HepG2 (cell line): ENCODE data around the gene SIRPB2. TPM values are rescaled to one million over a fixed set of nuclear protein-coding genes. Genes with fewer than 3 reads are reported as not detected.

Source experiments
- AGO2 ChIP-seq: fragments of 200-400 bp; formaldehyde crosslinking; optimal IDR thresholded peaks from 2 replicates; pipeline ENCODE3; 2017; ENCODE audit warnings: mild to moderate bottlenecking, low read depth, low read length, moderate library complexity
- ELF3 ChIP-seq: IDR thresholded peaks from 2 replicates; pipeline ENCODE4 v1.6.1; 2016; ENCODE audit warnings: missing genetic modification reagents, missing compliant biosample characterization
- GPBP1L1 ChIP-seq: sonication (generic); formaldehyde crosslinking; IDR thresholded peaks from 2 replicates; pipeline ENCODE4 v1.5.0; 2020; ENCODE audit warnings: mild to moderate bottlenecking, missing genetic modification reagents
- HMG20A ChIP-seq: IDR thresholded peaks from 2 replicates; pipeline ENCODE4 v1.6.1; 2016; ENCODE audit warnings: borderline replicate concordance
- KDM5A ChIP-seq: fragments of 200-600 bp; sonication (generic); IDR thresholded peaks from 2 replicates; pipeline ENCODE4 v1.7.0; 2018; ENCODE audit warnings: antibody characterized with exemption, mild to moderate bottlenecking, low read length, borderline replicate concordance
- MIER3 ChIP-seq: IDR thresholded peaks from 2 replicates; pipeline ENCODE4 v1.6.1; 2016; ENCODE audit warnings: missing compliant biosample characterization, borderline replicate concordance
- MLX ChIP-seq: IDR thresholded peaks from 2 replicates; pipeline ENCODE4 v1.6.1; 2016
- MXD3 ChIP-seq: IDR thresholded peaks from 2 replicates; pipeline ENCODE4 v1.6.1; 2016; ENCODE audit warnings: mild to moderate bottlenecking, missing biosample characterization, missing genetic modification reagents
- NCOA2 ChIP-seq: sonication (generic); formaldehyde crosslinking; IDR thresholded peaks from 2 replicates; pipeline ENCODE4 v1.8.0; 2022; ENCODE audit warnings: inconsistent platforms
- NKX3-1 ChIP-seq: sonication (generic); formaldehyde crosslinking; IDR thresholded peaks from 2 replicates; pipeline ENCODE4 v1.5.0; 2020; ENCODE audit warnings: missing genetic modification reagents
- SAP130 ChIP-seq: IDR thresholded peaks from 2 replicates; pipeline ENCODE4 v1.6.1; 2016; ENCODE audit warnings: low read depth
- SRF ChIP-seq: IDR thresholded peaks from 2 replicates; pipeline ENCODE4 v1.6.1; 2011; ENCODE audit warnings: mild to moderate bottlenecking, low read depth, low read length, moderate library complexity
- TMF1 ChIP-seq: sonication (generic); formaldehyde crosslinking; IDR thresholded peaks from 2 replicates; pipeline ENCODE4 v1.8.1; 2022; ENCODE audit warnings: low read depth, missing genetic modification reagents
- U2AF1 ChIP-seq: fragments of 200-400 bp; formaldehyde crosslinking; optimal IDR thresholded peaks from 2 replicates; pipeline ENCODE3; 2017; ENCODE audit warnings: mild to moderate bottlenecking, low read depth, low read length
- ZBTB46 ChIP-seq: sonication (generic); formaldehyde crosslinking; IDR thresholded peaks from 2 replicates; pipeline ENCODE4 v1.4.0; 2020; ENCODE audit warnings: mild to moderate bottlenecking, missing genetic modification reagents, borderline replicate concordance
- ZMAT5 ChIP-seq: sonication (generic); formaldehyde crosslinking; IDR thresholded peaks from 2 replicates; pipeline ENCODE4 v1.5.0; 2020; ENCODE audit warnings: mild to moderate bottlenecking, low read depth, missing genetic modification reagents, borderline replicate concordance
- ZNF264 ChIP-seq: sonication (generic); formaldehyde crosslinking; IDR thresholded peaks from 2 replicates; pipeline ENCODE4 v1.4.0; 2020; ENCODE audit warnings: missing genetic modification reagents
- ZNF501 ChIP-seq: sonication (generic); formaldehyde crosslinking; IDR thresholded peaks from 2 replicates; pipeline ENCODE4 v1.5.1; 2020; ENCODE audit warnings: mild to moderate bottlenecking, moderate library complexity, missing genetic modification reagents
- ZNF644 ChIP-seq: IDR thresholded peaks from 2 replicates; pipeline ENCODE4 v1.6.1; 2016; ENCODE audit warnings: low read depth
- ZNF660 ChIP-seq: sonication (generic); formaldehyde crosslinking; IDR thresholded peaks from 2 replicates; pipeline ENCODE4 v1.5.1; 2020; ENCODE audit warnings: mild to moderate bottlenecking, low read depth, missing genetic modification reagents, borderline replicate concordance
- ZNF704 ChIP-seq: sonication (generic); formaldehyde crosslinking; IDR thresholded peaks from 2 replicates; pipeline ENCODE4 v1.8.1; 2023; ENCODE audit warnings: mild to moderate bottlenecking, inconsistent platforms, moderate library complexity, missing genetic modification reagents, borderline replicate concordance
- ZNF740 ChIP-seq: sonication (generic); formaldehyde crosslinking; IDR thresholded peaks from 2 replicates; pipeline ENCODE4 v1.4.0; 2020; ENCODE audit warnings: missing genetic modification reagents
- ZNF776 ChIP-seq: sonication (generic); formaldehyde crosslinking; IDR thresholded peaks from 2 replicates; pipeline ENCODE4 v1.4.0; 2020; ENCODE audit warnings: mild to moderate bottlenecking, missing genetic modification reagents
- ZSCAN25 ChIP-seq: sonication (generic); formaldehyde crosslinking; IDR thresholded peaks from 2 replicates; pipeline ENCODE4 v1.8.0; 2022; ENCODE audit warnings: mild to moderate bottlenecking, missing genetic modification reagents
- polyA plus RNA-seq, 8 experiments: library from polyadenylated mRNA; depleted of rRNA in 3 of 8; stranded (reverse) in 7 of 8; unstranded in 1 of 8; fragments of >200 nt; fragmentation: Illumina TruSeq in 4 of 8; extraction: Trizol in 4 of 8; gene quantifications; 2 replicates each; pipeline versions ENCODE4 v1.2.1 to v1.2.3, GENCODE V29; 2011 to 2016; ENCODE audit warnings: low read depth in 4 of 8, missing spikeins in 1 of 8, mixed read lengths in 1 of 8; ENCODE audit not compliant: insufficient read depth in 1 of 8
- total RNA-seq, 5 experiments: library from RNA; depleted of rRNA; stranded (reverse); fragments of >200 nt; fragmentation: Illumina TruSeq; extraction: Trizol; gene quantifications; 2 replicates each; pipeline ENCODE4 v1.2.3, GENCODE V29; 2016; ENCODE audit warnings: low read depth in 1 of 5

Gene SIRPB2
- total and polyA plus RNA-seq, 2 of the 13 experiments (the other 11 are each of a cell fraction or from before 2014, with no cell fraction given) = not detected

- TF ChIP-seq MLX (no peak), HMG20A (CRISPR knock-in tag) (peak; percentile 46; the same call in 1 of the 2 replicates), ZNF264 (CRISPR knock-in tag) (peak; percentile 92), ELF3 (CRISPR knock-in tag) (peak; percentile 89), ZNF660 (CRISPR knock-in tag) (no peak), ZNF740 (CRISPR knock-in tag) (peak; percentile 90), ZNF644 (CRISPR knock-in tag) (no peak), TMF1 (CRISPR knock-in tag) (peak; percentile 99), NCOA2 (CRISPR knock-in tag) (peak; percentile 69; the same call in 1 of the 2 replicates), SAP130 (CRISPR knock-in tag) (peak; percentile 98), ZNF776 (CRISPR knock-in tag) (peak; percentile 99), ZSCAN25 (peak; percentile 91), NKX3-1 (CRISPR knock-in tag) (peak; percentile 97), ZNF501 (peak; percentile 97), U2AF1 (peak; percentile 98), KDM5A (peak; percentile 99), ZMAT5 (CRISPR knock-in tag) (no peak), ZBTB46 (CRISPR knock-in tag) (no peak; the same call in none of the 2 replicates), MXD3 (CRISPR knock-in tag) (peak; percentile 98), MIER3 (CRISPR knock-in tag) (peak; percentile 84; the same call in 1 of the 2 replicates), AGO2 (peak; percentile 94), GPBP1L1 (no peak), SRF (peak; percentile 38; the same call in 1 of the 2 replicates), ZNF704 (CRISPR knock-in tag) (peak; percentile 94; the same call in 1 of the 2 replicates)
Observed at GRCh38 chr20:1466211-1467081, 24.8 kb downstream of the SIRPB2 start, which contains the start of gene NSFL1C (continued).
